ENCODE results near the gene AGBL1.

Gene AGBL1

GRCh38 chr15:86659724-86660411 lies 580.2 kb downstream of the AGBL1 start:
- no peak for DNase-seq

- no peak for DNase-seq
These were observed 581.9 kb downstream of the AGBL1 start for GRCh38 chr15:86661580-86661979.

GRCh38 chr15:86663304-86663703 lies 583.6 kb downstream of the AGBL1 start:
- no peak for DNase-seq

GRCh38 chr15:86663979-86664378 lies 584.3 kb downstream of the AGBL1 start:
- no peak for DNase-seq

GRCh38 chr15:86664581-86664980 lies 584.9 kb downstream of the AGBL1 start:
- no peak for DNase-seq

GRCh38 chr15:86676002-86676401 lies 596.3 kb downstream of the AGBL1 start:
- no peak for DNase-seq

- no peak for DNase-seq
These were observed 597.6 kb downstream of the AGBL1 start for GRCh38 chr15:86677278-86677677.

GRCh38 chr15:86685263-86685662 lies 605.6 kb downstream of the AGBL1 start:
- DNase-seq = no peak

GRCh38 chr15:86689006-86689405 lies 609.3 kb downstream of the AGBL1 start:
- no peak for DNase-seq

- no peak for DNase-seq
These were observed 610.9 kb downstream of the AGBL1 start for GRCh38 chr15:86690566-86690965.

GRCh38 chr15:86691091-86691663 lies 611.5 kb downstream of the AGBL1 start:
- no peak for DNase-seq

GRCh38 chr15:86700864-86701610 lies 621.4 kb downstream of the AGBL1 start:
- DNase-seq = no peak

GRCh38 chr15:86701611-86701963 lies 621.9 kb downstream of the AGBL1 start:
- DNase-seq = no peak

GRCh38 chr15:86706813-86707212 lies 627.1 kb downstream of the AGBL1 start:
- no peak for DNase-seq

GRCh38 chr15:86711476-86711875 lies 631.8 kb downstream of the AGBL1 start:
- no peak for DNase-seq

GRCh38 chr15:86714241-86714640 lies 634.6 kb downstream of the AGBL1 start:
- no peak for DNase-seq

GRCh38 chr15:86725628-86726027 lies 646.0 kb downstream of the AGBL1 start:
- no peak for DNase-seq

- no peak for DNase-seq
These were observed 655.8 kb downstream of the AGBL1 start for GRCh38 chr15:86735247-86736040.

- DNase-seq = no peak
These were observed 662.2 kb downstream of the AGBL1 start for GRCh38 chr15:86741917-86742316.

GRCh38 chr15:86743283-86743903 lies 663.7 kb downstream of the AGBL1 start:
- DNase-seq = peak in 2 of 4 experiments; percentile 1 to 36

- no peak for DNase-seq
These were observed 664.6 kb downstream of the AGBL1 start for GRCh38 chr15:86744198-86744780.

- DNase-seq = no peak
These were observed 671.4 kb downstream of the AGBL1 start for GRCh38 chr15:86751116-86751515.

- DNase-seq = no peak
These were observed 675.2 kb downstream of the AGBL1 start for GRCh38 chr15:86754846-86755245.
